GM19238 (cell line): Measurements from ENCODE around the gene SFTPD.
A peak's percentile ranks its signal among the peaks of the same experiment; 100 is the strongest.
"Not testable (repeated sequence)": the region's sequence is repeated elsewhere in the genome, so short reads cannot be mapped to it uniquely, and the experiment has no call there.

Source experiments
- DNase-seq: peaks from one replicate; pipeline ENCODE4 v3.0.0; 2011; ENCODE audit warnings: low spot score; ENCODE audit not compliant: insufficient read length

SFTPD gene

GRCh38 chr10:79925614-79926013 is 23.3 kb downstream of the SFTPD start:
- DNase-seq, result no peak

GRCh38 chr10:79923669-79924068 is 25.2 kb downstream of the SFTPD start:
- DNase-seq, result no peak

GRCh38 chr10:79923145-79923544 is 25.8 kb downstream of the SFTPD start:
- DNase-seq, result no peak

- not testable (repeated sequence) for DNase-seq
Measured at GRCh38 chr10:79922011-79922412, 26.9 kb downstream of the SFTPD start.

- not testable (repeated sequence) for DNase-seq
Measured at GRCh38 chr10:79915838-79916237, 33.1 kb downstream of the SFTPD start.

GRCh38 chr10:79914512-79914911 is 34.4 kb downstream of the SFTPD start:
- not testable (repeated sequence) for DNase-seq

- no peak for DNase-seq
Measured at GRCh38 chr10:79910836-79911235, 38.1 kb downstream of the SFTPD start.

- DNase-seq, result no peak
Measured at GRCh38 chr10:79910344-79910743, 38.6 kb downstream of the SFTPD start.

- DNase-seq, result no peak
Measured at GRCh38 chr10:79905322-79906314, 43.3 kb downstream of the SFTPD start.

GRCh38 chr10:79904671-79905321 is 44.1 kb downstream of the SFTPD start:
- peak; percentile 16 for DNase-seq

GRCh38 chr10:79901571-79901970 is 47.3 kb downstream of the SFTPD start:
- DNase-seq, result not testable (repeated sequence)

GRCh38 chr10:79898597-79899325 is 50.1 kb downstream of the SFTPD start:
- DNase-seq, result no peak

- DNase-seq, result not testable (repeated sequence)
Measured at GRCh38 chr10:79892896-79893295, 56.0 kb downstream of the SFTPD start.

GRCh38 chr10:79890469-79890868 is 58.4 kb downstream of the SFTPD start:
- no peak for DNase-seq

GRCh38 chr10:79888984-79889383 is 59.9 kb downstream of the SFTPD start:
- DNase-seq, result not testable (repeated sequence)
